Spinal cord (tissue), 10 donors: ENCODE data around the gene SKI. TPM values are rescaled to one million over a fixed set of nuclear protein-coding genes. Genes with fewer than 3 reads are reported as not detected.
"Not testable (repeated sequence)": the region's sequence is repeated elsewhere in the genome, so short reads cannot be mapped to it uniquely, and the experiment has no call there.

ENCODE experiments used
- DNase-seq, 6 donors: peaks; one replicate each; pipeline versions ENCODE4 v3.0.0 to v3.0.0-alpha.2; 2013 to 2015; ENCODE audit warnings: low spot score in 6 of 6, low read depth in 4 of 6
- H3K27ac ChIP-seq: one replicate; pipeline ENCODE4 v1.5.1; 2013; ENCODE audit warnings: low read depth, low read length, control low read depth
- H3K27me3 ChIP-seq: one replicate; pipeline ENCODE4 v1.6.1; 2013; ENCODE audit warnings: low read length; ENCODE audit not compliant: control insufficient read depth, insufficient read depth
- H3K36me3 ChIP-seq: one replicate; pipeline ENCODE4 v1.6.1; 2013; ENCODE audit warnings: low read length; ENCODE audit not compliant: control insufficient read depth, insufficient read depth
- H3K4me1 ChIP-seq: one replicate; pipeline ENCODE4 v1.6.1; 2013; ENCODE audit warnings: low read length; ENCODE audit not compliant: control insufficient read depth, insufficient read depth
- H3K4me3 ChIP-seq: one replicate; pipeline ENCODE4 v1.5.1; 2013; ENCODE audit warnings: low read depth, low read length, control low read depth
- H3K9me3 ChIP-seq: one replicate; pipeline ENCODE4 v1.6.1; 2013; ENCODE audit warnings: low read length; ENCODE audit not compliant: control insufficient read depth, insufficient read depth
- WGBS: methylation state at CpG from one replicate; pipeline ENCODE4 v1.1.5; 2013; ENCODE audit warnings: missing lambda C conversion rate; ENCODE audit not compliant: insufficient coverage; 5-methylcytosine and 5-hydroxymethylcytosine counted together
- polyA plus RNA-seq, 2 donors: library from polyadenylated mRNA; unstranded; fragments of 120-200 nt; gene quantifications; one replicate each; pipeline ENCODE4 v1.2.1, GENCODE V29; 2013; ENCODE audit not compliant: insufficient read length in 2 of 2
- total RNA-seq, 2 donors: library from RNA; depleted of rRNA in 1 of 2; stranded (reverse); fragments of 120-200 nt in 1 of 2; fragments of >200 nt in 1 of 2; gene quantifications; one replicate each; pipeline versions ENCODE4 v1.2.3 to v1.2.4, GENCODE V29; 2013 to 2014
- donor health status: healthy.

SKI gene
- total and polyA plus RNA-seq, 4 donors: 20.0 to 72.3 (median 46.2) TPM

DNA sequence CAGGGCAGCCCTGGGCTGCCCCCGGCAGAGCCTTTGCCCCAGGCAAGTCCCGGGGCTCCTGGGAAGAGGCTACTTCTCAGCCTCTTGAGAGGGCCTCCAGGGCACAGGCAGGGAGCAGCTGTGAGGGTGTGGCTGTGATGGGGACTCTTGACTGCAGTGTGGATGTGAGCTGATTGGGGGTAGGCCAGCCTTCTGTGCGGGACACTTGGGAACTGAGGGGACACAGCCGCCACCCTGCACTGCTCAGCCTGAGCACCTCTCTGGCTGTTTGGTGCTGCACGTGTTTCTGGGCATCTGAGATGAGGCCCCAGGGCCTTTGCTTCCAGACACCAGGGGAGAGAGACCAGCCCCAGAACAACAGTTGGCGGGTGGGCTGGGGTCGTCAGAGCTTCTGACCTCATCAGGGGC lies 62.1 kb downstream of the SKI start:
- no peak for DNase-seq
- peak overlapping the region; percentile 84 for H3K27ac ChIP-seq
- no peaks in the 10 kb centered on the region for H3K27me3 ChIP-seq
- peaks cover 74% of the 10 kb centered on the region for H3K4me1 ChIP-seq
- 40% methylated on average over 6 of the region's 7 CpGs for WGBS
- no peaks in the 10 kb centered on the region for H3K9me3 ChIP-seq
- peaks cover 39% of the 10 kb centered on the region for H3K36me3 ChIP-seq
- no peak overlapping the region for H3K4me3 ChIP-seq

- H3K9me3 ChIP-seq: no peaks in the 10 kb centered on the region
- H3K4me1 ChIP-seq: peaks cover 75% of the 10 kb centered on the region
- H3K27ac ChIP-seq: peak overlapping the region; percentile 84
- peak overlapping the region; percentile 6 for H3K4me3 ChIP-seq
- 20% methylated on average over 35 of the region's 41 CpGs for WGBS
- H3K27me3 ChIP-seq: no peaks in the 10 kb centered on the region
- peaks cover 39% of the 10 kb centered on the region for H3K36me3 ChIP-seq
- peak; percentile 45 to 89 (median 60) for DNase-seq
Measured at GRCh38 chr1:2290595-2291510, 62.7 kb downstream of the SKI start.

GRCh38 chr1:2291577-2291976 lies 63.5 kb downstream of the SKI start:
- Histone ChIP-seq H3K27me3 (no peaks in the 10 kb centered on the region), H3K4me1 (peaks cover 80% of the 10 kb centered on the region), H3K9me3 (no peaks in the 10 kb centered on the region), H3K27ac (no peak overlapping the region), H3K4me3 (no peak overlapping the region), H3K36me3 (peaks cover 39% of the 10 kb centered on the region)
- 45% methylated on average over 4 of the region's 5 CpGs for WGBS
- DNase-seq: peak in 1 of 6 donors; percentile 24

DNA sequence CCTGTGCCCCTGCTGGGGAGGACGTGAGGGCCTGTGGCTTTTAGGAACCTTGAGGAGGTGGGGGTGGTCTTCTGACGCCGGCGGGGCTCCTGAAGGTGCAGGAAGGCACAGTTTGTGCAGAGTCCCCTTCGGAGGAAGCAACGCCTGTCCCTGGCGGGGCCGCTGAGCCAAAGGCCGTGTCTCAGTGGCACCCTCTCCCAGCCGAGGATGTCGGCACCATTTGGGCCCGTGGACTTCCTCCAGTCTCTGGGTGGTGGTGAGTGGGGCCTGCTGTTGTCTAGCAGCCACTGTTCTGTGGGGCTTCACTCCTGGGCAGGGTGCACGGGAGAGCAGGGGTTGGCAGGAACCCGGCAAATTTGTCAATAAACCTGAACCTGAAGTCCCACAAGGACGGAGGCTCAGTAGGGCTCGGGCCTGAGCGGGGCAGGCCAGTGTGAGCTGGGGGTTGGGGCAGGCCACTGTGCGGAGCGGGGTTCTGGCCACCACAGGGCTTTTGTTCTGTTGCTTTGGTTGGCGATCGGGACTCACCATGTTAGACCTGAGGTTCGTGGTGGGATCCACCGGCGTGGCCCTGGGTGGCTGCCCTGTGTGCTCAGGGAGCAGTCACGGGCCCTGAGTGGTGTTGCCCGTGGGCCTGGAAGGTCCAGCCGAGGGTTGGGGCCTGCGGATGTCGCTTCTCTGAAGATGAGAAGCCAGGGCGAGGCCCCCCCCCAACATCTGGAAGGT lies 64.8 kb downstream of the SKI start:
- 94% methylated on average over 28 of the region's 30 CpGs for WGBS
- no peak for DNase-seq
- H3K27ac ChIP-seq: no peak overlapping the region
- H3K36me3 ChIP-seq: peaks cover 47% of the 10 kb centered on the region
- no peak overlapping the region for H3K4me3 ChIP-seq
- no peaks in the 10 kb centered on the region for H3K27me3 ChIP-seq
- H3K4me1 ChIP-seq: peaks cover 85% of the 10 kb centered on the region
- no peaks in the 10 kb centered on the region for H3K9me3 ChIP-seq

DNA sequence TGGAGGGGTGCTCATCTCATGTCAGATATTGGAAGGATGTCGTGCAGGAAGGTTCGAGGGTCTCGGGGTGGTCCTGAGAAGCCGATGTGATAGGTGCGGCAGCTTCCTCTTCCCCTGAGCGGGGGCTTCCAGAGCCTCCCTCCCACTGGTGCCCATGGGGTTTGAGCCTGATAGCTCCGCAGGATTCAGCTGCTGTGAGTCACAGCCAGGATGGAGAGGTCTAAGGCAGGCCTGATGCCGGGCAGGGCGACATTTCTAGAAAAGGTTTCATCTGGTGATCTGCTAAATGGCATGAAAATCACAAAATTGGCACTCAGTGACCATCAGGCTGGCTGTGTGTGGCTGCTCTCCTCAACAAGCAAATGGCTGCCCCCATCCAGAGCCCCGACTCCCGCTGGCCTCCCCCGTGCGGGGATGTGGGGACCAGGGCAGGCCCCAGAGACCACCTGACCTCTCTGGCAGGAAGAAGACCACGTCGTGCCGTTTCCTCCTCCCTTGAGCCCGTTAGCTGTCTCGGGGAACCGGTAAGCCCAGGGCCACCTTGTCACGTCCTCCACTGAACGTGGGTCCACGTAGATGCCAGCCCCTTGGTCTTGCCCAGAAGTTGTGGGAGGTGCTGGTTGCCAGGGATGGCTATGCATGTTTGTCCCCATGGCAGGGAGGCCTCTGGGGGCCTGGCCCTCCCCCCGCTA lies 66.1 kb downstream of the SKI start:
- no peaks in the 10 kb centered on the region for H3K27me3 ChIP-seq
- no peak overlapping the region for H3K27ac ChIP-seq
- no peaks in the 10 kb centered on the region for H3K9me3 ChIP-seq
- DNase-seq: no peak
- peaks cover 50% of the 10 kb centered on the region for H3K36me3 ChIP-seq
- H3K4me3 ChIP-seq: no peak overlapping the region
- H3K4me1 ChIP-seq: peaks cover 89% of the 10 kb centered on the region
- 69% methylated on average over 22 of the region's 23 CpGs for WGBS

DNA sequence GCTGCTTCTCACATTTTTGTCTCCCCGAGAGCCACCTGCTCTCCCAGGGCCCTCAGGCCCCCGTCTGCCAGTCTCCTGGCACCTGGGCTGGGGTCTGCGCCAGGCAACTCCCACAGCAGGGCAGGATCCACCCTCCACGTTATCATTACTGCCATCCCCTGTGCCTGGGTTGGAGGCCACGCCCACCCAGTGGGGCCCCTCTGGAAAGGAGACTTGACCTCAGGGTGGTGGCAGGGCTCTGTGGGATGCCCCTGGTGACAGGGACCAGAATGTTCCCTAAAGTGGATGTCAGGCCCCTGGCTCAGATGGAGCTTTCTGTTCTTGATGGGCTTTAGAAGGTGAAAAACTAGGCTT lies 66.6 kb downstream of the SKI start:
- H3K27ac ChIP-seq: no peak overlapping the region

DNA sequence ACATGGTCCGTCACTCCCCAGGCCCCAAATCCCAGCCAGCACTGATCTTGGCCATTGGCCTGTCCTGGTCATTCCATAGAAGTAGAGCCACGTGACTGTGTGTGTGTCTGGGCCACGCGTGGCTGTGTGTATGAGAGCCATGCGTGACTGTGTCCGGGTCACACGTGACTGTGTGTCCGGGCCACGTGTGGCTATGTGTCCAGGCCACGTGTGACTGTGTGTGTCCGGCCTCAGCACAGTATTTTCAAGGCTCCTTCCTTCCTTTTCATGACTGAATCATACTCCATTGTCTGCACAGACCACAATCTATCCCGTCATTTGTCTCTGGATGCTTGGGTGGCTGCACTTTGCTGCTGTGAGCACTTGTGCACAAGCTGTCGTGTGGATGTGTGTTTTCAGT lies 67.4 kb downstream of the SKI start:
- 91% methylated on average over 10 of the region's 13 CpGs for WGBS
- Histone ChIP-seq H3K9me3 (no peaks in the 10 kb centered on the region), H3K27ac (no peak overlapping the region), H3K27me3 (no peaks in the 10 kb centered on the region), H3K4me1 (peaks cover 89% of the 10 kb centered on the region), H3K4me3 (no peak overlapping the region), H3K36me3 (peaks cover 46% of the 10 kb centered on the region)
- DNase-seq: no peak

More for the DNA sequence above, 66.6 kb downstream of the SKI start:
- Histone ChIP-seq H3K27me3 (no peaks in the 10 kb centered on the region), H3K4me3 (no peak overlapping the region), H3K4me1 (peaks cover 89% of the 10 kb centered on the region), H3K36me3 (peaks cover 48% of the 10 kb centered on the region), H3K9me3 (no peaks in the 10 kb centered on the region)
- no peak for DNase-seq
- WGBS: 65% methylated on average over 5 of the region's 5 CpGs

DNA sequence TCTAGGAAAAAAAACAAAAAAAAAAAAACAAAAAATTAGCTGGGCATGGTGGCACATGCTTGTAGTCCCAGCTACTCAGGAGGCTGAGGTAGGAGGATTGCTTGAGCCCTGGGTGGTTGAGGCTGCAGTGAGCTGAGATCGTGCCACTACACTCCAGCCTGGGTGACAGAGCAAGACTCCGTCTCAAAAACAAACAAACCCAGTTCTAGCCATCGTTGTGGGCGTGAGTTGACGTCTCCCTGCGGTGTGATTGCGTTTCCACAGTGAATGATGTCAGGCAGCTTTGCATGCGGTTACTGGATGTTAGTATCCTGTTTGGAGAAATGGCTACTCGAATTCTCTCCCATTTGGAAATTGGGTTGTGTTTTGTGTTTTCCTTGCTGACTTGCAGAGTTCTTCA lies 68.1 kb downstream of the SKI start:
- H3K36me3 ChIP-seq: peaks cover 53% of the 10 kb centered on the region
- H3K4me1 ChIP-seq: peaks cover 89% of the 10 kb centered on the region
- not testable (repeated sequence) for H3K27me3 ChIP-seq, H3K9me3 ChIP-seq, DNase-seq, H3K4me3 ChIP-seq, H3K27ac ChIP-seq
- 61% methylated on average over 5 of the region's 9 CpGs for WGBS

DNA sequence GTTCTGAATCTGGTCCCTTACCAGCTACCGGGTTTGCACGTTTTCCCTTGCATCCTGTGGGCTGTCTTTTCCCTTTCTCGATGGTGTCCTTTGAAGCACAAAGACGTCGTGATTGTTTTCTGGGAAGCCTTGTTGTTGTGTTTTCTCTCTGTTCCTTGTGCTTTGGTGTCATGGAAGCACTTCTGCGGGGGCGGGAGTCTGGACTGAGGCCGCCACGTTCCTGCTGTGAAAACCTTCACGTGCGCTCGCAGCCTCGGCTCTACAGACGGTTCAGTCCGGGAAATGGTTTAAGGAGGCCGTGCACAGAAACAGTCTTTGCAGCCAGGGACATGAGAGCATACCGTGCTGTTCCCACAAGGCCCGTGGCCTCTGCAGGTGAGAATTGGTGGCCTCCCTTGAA lies 68.5 kb downstream of the SKI start:
- Histone ChIP-seq H3K36me3 (peaks cover 57% of the 10 kb centered on the region), H3K9me3 (no peaks in the 10 kb centered on the region), H3K4me3 (no peak overlapping the region), H3K27me3 (no peaks in the 10 kb centered on the region), H3K4me1 (peaks cover 89% of the 10 kb centered on the region), H3K27ac (no peak overlapping the region)
- WGBS: 57% methylated on average over 18 of the region's 18 CpGs
- DNase-seq: no peak
